ENCODE measurements around the gene ANGPTL8.

ANGPTL8 gene

DNA sequence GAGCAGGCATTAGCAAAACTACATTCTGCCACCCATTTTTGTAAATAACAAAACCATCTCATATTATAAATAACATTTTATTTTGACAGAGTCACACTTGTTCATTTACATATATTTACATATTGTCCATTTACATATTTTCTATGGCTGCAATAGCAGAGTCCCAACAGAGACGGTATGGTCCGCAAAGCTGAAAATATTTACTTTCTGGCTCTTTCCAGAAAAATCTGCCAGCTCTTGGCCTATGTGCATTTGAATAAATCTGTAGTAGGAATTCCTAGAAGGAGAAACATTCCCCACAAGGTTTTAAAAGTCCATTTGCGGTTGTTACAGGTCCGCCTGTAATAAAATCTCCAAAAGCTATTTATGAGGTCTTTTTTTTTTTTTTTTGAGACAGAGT lies 50.8 kb downstream of the ANGPTL8 start:
- Histone ChIP-seq H3K27ac (ENCODE audit: low read length) (no peak overlapping the region), H3K9ac (ENCODE audit: low read length) (no peak overlapping the region), H3K4me3 (ENCODE audit: low read length) (no peak overlapping the region), H3K27me3 (ENCODE audit: low read depth, low read length) (peaks cover 20% of the 10 kb centered on the region), H4K20me1 (ENCODE audit: insufficient read depth, low read length) (no peaks in the 10 kb centered on the region), H3K79me2 (ENCODE audit: low read length) (no peaks in the 10 kb centered on the region), H3K9me3 (ENCODE audit: insufficient read depth, low read length) (no peaks in the 10 kb centered on the region), H3K36me3 (replicated peaks; ENCODE audit: low read depth, low read length) (no peaks in the 10 kb centered on the region), H3K4me1 (ENCODE audit: low read length) (peaks cover 10% of the 10 kb centered on the region), H2AFZ (ENCODE audit: low read depth, low read length) (no peak overlapping the region), H3K4me2 (ENCODE audit: low read length) (no peak overlapping the region)
- TF ChIP-seq EZH2phosphoT487 (IDR thresholded peaks at IDR 0.05; ENCODE audit: low read depth): no peak
- TF ChIP-seq, protein P1, sequence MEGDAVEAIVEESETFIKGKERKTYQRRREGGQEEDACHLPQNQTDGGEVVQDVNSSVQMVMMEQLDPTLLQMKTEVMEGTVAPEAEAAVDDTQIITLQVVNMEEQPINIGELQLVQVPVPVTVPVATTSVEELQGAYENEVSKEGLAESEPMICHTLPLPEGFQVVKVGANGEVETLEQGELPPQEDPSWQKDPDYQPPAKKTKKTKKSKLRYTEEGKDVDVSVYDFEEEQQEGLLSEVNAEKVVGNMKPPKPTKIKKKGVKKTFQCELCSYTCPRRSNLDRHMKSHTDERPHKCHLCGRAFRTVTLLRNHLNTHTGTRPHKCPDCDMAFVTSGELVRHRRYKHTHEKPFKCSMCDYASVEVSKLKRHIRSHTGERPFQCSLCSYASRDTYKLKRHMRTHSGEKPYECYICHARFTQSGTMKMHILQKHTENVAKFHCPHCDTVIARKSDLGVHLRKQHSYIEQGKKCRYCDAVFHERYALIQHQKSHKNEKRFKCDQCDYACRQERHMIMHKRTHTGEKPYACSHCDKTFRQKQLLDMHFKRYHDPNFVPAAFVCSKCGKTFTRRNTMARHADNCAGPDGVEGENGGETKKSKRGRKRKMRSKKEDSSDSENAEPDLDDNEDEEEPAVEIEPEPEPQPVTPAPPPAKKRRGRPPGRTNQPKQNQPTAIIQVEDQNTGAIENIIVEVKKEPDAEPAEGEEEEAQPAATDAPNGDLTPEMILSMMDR (IDR thresholded peaks at IDR 0.05; ENCODE audit: low read depth, low read length): no peak

DNA sequence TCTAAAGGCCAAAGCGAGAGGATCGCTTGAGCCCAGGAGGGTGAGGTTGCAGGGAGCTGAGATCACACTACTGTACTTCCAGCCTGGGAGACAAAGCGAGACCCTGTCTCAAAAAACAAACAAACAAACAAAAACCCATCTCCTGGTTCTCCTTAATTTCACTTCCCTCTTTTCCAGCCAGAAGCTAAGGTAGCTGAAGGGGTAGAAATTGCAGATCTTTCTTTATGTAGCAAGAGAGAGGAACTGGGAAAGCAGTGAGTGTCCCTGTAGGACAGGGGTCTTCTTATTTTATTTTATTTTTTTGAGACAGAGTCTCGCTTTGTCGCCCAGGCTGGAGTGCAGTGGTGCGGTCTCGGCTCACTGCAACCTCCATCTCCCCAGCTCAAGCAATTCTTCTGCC lies 52.0 kb downstream of the ANGPTL8 start:
- Histone ChIP-seq H3K4me1 (ENCODE audit: low read length) (peaks cover 10% of the 10 kb centered on the region), H3K79me2 (ENCODE audit: low read length) (no peaks in the 10 kb centered on the region), H3K27me3 (ENCODE audit: low read depth, low read length) (peaks cover 26% of the 10 kb centered on the region), H3K36me3 (replicated peaks; ENCODE audit: low read depth, low read length) (no peaks in the 10 kb centered on the region), H3K4me3 (ENCODE audit: low read length) (no peak overlapping the region), H3K4me2 (ENCODE audit: low read length) (no peak overlapping the region), H3K9me3 (ENCODE audit: insufficient read depth, low read length) (no peaks in the 10 kb centered on the region), H3K27ac (ENCODE audit: low read length) (no peak overlapping the region), H2AFZ (ENCODE audit: low read depth, low read length) (no peak overlapping the region), H4K20me1 (ENCODE audit: insufficient read depth, low read length) (no peaks in the 10 kb centered on the region), H3K9ac (ENCODE audit: low read length) (no peak overlapping the region)
- TF ChIP-seq, protein P1 (IDR thresholded peaks at IDR 0.05; ENCODE audit: low read depth, low read length): no peak
- TF ChIP-seq EZH2phosphoT487 (IDR thresholded peaks at IDR 0.05; ENCODE audit: low read depth): no peak
